Smooth muscle cell of the umbilical artery (primary cell): ENCODE results near the gene DUS2. TPM values are rescaled to one million over a fixed set of nuclear protein-coding genes. Genes with fewer than 3 reads are reported as not detected.

ENCODE experiments used
- total RNA-seq: library from RNA; depleted of rRNA; stranded (reverse); fragments of >200 nt; gene quantifications from 2 replicates; pipeline ENCODE4 v1.2.3, GENCODE V29; 2014

The DUS2 gene
- total RNA-seq: 12.5 and 21.1 TPM in 2 replicates

GRCh38 chr16:68022728-68023537, at the start of gene DUS2, which contains the start of gene DDX28:
Gene DUS2, plus strand, starts transcription at chr16:68023284. Its CDS starts 14,740 bp downstream, at chr16:68038024.
Gene DDX28, minus strand, starts transcription at chr16:68023232. Its CDS starts 30 bp downstream, at chr16:68023202.

GRCh38 chr16:67979955-67980678, 43.0 kb upstream of the DUS2 start, which contains the start of gene DPEP3:
Gene DPEP3, minus strand, starts transcription at chr16:67980499. Its CDS starts 119 bp downstream, at chr16:67980380.

GRCh38 chr16:67998779-67999688, 24.1 kb upstream of the DUS2 start, which contains the start of gene DPEP2:
Gene DPEP2, minus strand, starts transcription at chr16:67999484. Its CDS starts 6,272 bp downstream, at chr16:67993212.

GRCh38 chr16:68015681-68016080, 7.4 kb upstream of the DUS2 start, which contains the start of gene DPEP2NB:
Gene DPEP2NB, minus strand, starts transcription at chr16:68015911. Its CDS starts 141 bp downstream, at chr16:68015770.

GRCh38 chr16:68085259-68086071, 62.4 kb downstream of the DUS2 start, which contains the start of gene NFATC3:
Gene NFATC3, plus strand, starts transcription at chr16:68085370. Its CDS starts 312 bp downstream, at chr16:68085682.

Other genes with a start within 250 kb of the DUS2 start
- 3.9 and 7.1 TPM in 2 replicates for gene RANBP10, start 216.7 kb upstream of the DUS2 start, total RNA-seq
- gene TSNAXIP1, start 216.4 kb upstream of the DUS2 start, total RNA-seq: 0.32 and 1.5 TPM in 2 replicates
- gene THAP11, start 181.0 kb upstream of the DUS2 start, total RNA-seq: 31.1 and 35.3 TPM in 2 replicates
- gene NUTF2, start 176.4 kb upstream of the DUS2 start, total RNA-seq: 73.9 and 178 TPM in 2 replicates
- gene CENPT, start 175.6 kb upstream of the DUS2 start, total RNA-seq: 19.9 and 29.6 TPM in 2 replicates
- 46.9 and 83.3 TPM in 2 replicates for gene EDC4, start 150.2 kb upstream of the DUS2 start, total RNA-seq
- gene NRN1L, start 138.4 kb upstream of the DUS2 start, total RNA-seq: not detected in 2 replicates
- 27.6 and 28.9 TPM in 2 replicates for gene PSKH1, start 130.0 kb upstream of the DUS2 start, total RNA-seq
- under 0.01 and 0.51 TPM in 2 replicates for gene CTRL, start 91.4 kb upstream of the DUS2 start, total RNA-seq
- 22.0 and 46.3 TPM in 2 replicates for gene PSMB10, start 86.4 kb upstream of the DUS2 start, total RNA-seq
- 6.5 and 10.4 TPM in 2 replicates for gene LCAT, start 79.2 kb upstream of the DUS2 start, total RNA-seq
- 119 and 195 TPM in 2 replicates for gene SLC12A4, start 54.6 kb upstream of the DUS2 start, total RNA-seq
- gene DPEP3, start 42.8 kb upstream of the DUS2 start, total RNA-seq: not detected in 2 replicates
- not detected in 2 replicates for gene DPEP2, start 23.8 kb upstream of the DUS2 start, total RNA-seq
- not detected in 2 replicates for gene DPEP2NB, start 7.4 kb upstream of the DUS2 start, total RNA-seq
- 7.3 and 8.3 TPM in 2 replicates for gene DDX28, start 52 bp upstream of the DUS2 start, total RNA-seq
- 8.3 and 12.4 TPM in 2 replicates for gene NFATC3, start 62.1 kb downstream of the DUS2 start, total RNA-seq
- under 0.01 and 0.55 TPM in 2 replicates for gene ESRP2, start 212.8 kb downstream of the DUS2 start, total RNA-seq
- 49.0 and 76.7 TPM in 2 replicates for gene PLA2G15, start 222.1 kb downstream of the DUS2 start, total RNA-seq
- 30.9 and 31.7 TPM in 2 replicates for gene SLC7A6, start 241.2 kb downstream of the DUS2 start, total RNA-seq